ENCODE measurements around the gene ASPHD2. TPM values are rescaled to one million over a fixed set of nuclear protein-coding genes. Genes with fewer than 3 reads are reported as not detected.
A peak's percentile ranks its signal among the peaks of the same experiment; 100 is the strongest.

Gene ASPHD2
- total RNA-seq, 1 donor from 2014 or later, result 1.5 TPM

DNA sequence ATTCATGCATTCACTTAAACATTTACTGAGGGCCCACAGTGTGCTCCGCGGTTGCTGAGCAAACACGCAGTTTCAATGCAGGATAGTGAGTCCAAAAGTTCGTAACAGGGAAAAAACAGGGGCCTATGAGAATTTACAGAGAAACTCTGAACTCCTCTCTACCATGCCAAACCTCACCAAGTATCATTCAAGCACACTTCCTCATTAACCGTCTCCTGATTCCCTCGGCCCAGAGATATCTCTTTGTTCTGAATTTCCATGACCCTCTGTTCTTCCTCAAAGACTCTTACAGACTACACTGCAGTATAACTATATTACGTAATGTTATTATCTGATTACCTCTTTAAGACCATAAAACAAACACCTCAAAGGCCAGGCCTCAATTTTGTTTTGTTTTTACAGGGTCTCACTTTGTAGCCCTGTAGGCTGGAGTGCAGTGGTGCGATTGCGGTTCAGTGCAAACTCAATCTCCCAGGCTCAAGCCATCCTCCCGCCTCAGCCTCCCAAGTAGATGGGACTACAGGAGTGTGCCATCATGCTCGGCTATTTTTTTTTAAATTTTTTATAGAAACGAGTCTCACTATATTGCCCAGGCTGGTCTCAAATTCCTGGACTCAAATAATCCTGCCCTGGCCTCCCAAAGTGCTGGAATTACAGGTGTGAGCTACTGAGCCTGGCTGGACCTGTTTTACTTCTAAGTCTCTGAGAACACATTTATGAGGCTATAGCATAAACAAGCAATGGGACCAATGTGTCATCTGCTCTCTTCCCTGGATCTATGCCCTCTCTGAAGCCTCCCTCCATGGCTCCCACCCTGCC, 50.9 kb downstream of the ASPHD2 start:
- TF ChIP-seq, protein P1, sequence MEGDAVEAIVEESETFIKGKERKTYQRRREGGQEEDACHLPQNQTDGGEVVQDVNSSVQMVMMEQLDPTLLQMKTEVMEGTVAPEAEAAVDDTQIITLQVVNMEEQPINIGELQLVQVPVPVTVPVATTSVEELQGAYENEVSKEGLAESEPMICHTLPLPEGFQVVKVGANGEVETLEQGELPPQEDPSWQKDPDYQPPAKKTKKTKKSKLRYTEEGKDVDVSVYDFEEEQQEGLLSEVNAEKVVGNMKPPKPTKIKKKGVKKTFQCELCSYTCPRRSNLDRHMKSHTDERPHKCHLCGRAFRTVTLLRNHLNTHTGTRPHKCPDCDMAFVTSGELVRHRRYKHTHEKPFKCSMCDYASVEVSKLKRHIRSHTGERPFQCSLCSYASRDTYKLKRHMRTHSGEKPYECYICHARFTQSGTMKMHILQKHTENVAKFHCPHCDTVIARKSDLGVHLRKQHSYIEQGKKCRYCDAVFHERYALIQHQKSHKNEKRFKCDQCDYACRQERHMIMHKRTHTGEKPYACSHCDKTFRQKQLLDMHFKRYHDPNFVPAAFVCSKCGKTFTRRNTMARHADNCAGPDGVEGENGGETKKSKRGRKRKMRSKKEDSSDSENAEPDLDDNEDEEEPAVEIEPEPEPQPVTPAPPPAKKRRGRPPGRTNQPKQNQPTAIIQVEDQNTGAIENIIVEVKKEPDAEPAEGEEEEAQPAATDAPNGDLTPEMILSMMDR (IDR thresholded peaks at IDR 0.05), result no peak
- DNase-seq (no peak), ATAC-seq (no peak)
- Histone ChIP-seq H3K9me3 (no peaks in the 10 kb centered on the region), H3K4me3 (peak overlapping the region; percentile 43), H3K4me1 (peaks cover 55% of the 10 kb centered on the region), H3K36me3 (peaks cover 34% of the 10 kb centered on the region), H3K27me3 (ENCODE audit: low read depth) (no peaks in the 10 kb centered on the region), H3K27ac (peak overlapping the region; percentile 60)
- intact Hi-C loops (cut with DNase I), result no loop called here

DNA sequence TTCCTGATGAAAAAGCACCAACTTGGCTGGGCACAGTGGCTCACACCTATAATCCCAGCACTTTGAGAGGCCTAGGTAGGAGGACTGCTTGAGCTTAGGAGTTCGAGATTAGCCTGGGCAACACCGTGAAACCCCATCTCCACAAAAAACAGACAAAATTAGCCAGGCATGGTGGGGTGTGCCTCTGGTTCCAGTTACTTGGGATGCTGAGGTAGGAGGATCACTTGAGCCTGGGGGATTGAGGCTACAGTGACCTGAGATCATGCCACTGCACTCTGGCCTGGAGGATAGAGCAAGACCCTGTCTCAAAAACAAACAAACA, 51.5 kb downstream of the ASPHD2 start:
- Histone ChIP-seq H3K36me3 (peaks cover 28% of the 10 kb centered on the region), H3K27ac (no peak overlapping the region), H3K4me1 (peaks cover 60% of the 10 kb centered on the region), H3K9me3 (no peaks in the 10 kb centered on the region), H3K27me3 (ENCODE audit: low read depth) (no peaks in the 10 kb centered on the region), H3K4me3 (no peak overlapping the region)
- TF ChIP-seq, protein P1 (IDR thresholded peaks at IDR 0.05), result no peak
- ATAC-seq, result no peak
- DNase-seq, result no peak
- intact Hi-C loops (cut with DNase I), result no loop called here

DNA sequence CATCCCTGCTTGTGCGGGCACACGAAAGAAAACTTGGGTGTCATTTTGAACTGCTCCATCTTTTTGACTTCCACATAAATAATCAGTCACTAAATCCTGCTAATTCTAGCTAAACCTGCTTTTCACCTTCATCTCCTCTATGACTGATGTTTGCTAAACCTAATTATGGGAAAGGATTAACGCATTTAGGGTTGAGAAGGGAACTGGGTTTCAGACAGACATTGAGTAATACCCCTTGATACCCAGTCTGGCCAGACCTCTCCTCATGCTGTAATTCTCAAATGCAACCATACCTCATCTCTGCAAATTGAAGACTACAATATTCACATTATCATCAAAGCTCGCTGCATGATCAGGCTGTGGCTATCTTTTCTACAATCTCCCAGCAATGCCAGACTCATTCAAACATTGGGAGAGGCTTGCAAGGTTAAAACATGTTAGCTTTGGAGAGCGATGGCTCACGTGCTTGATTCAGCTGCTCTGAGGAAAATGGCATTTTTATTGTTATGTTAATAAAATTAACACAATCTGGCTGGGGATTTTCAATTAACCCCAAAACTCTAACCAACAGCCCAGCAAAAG, 52.1 kb downstream of the ASPHD2 start:
- no peak for ATAC-seq
- intact Hi-C loops (cut with DNase I), result no loop called here

DNA sequence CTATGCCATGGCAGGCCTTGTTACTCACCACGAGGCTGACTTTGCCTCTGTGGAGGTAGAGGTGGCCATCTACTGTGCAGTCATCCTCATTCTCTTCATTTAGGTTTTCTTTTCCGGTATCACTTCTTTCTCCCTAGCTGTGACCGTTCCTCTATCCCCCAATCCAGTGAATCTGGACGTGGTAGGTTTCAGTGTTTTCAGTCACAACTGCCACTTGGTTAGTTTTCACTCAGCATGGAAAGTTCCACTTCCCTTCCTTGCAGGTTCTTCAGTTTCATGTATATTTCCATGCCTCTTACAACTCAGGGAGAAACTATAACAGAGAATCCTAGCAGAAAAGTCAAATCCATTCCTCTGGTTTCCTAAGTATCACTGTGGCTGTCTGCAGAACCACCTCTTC, 52.6 kb downstream of the ASPHD2 start:
- Histone ChIP-seq H3K4me3 (no peak overlapping the region), H3K27ac (peak overlapping the region; percentile 22), H3K27me3 (ENCODE audit: low read depth) (no peaks in the 10 kb centered on the region), H3K36me3 (peaks cover 20% of the 10 kb centered on the region), H3K9me3 (no peaks in the 10 kb centered on the region), H3K4me1 (peaks cover 68% of the 10 kb centered on the region)
- TF ChIP-seq, protein P1 (IDR thresholded peaks at IDR 0.05), result no peak
- ATAC-seq (no peak), DNase-seq (no peak)
- intact Hi-C loops (cut with DNase I), result no loop called here

More for the DNA sequence above, 52.1 kb downstream of the ASPHD2 start:
- no peak for DNase-seq
- H3K27ac ChIP-seq, result no peak overlapping the region
- H3K36me3 ChIP-seq, result peaks cover 22% of the 10 kb centered on the region
- peaks cover 67% of the 10 kb centered on the region for H3K4me1 ChIP-seq
- H3K4me3 ChIP-seq, result no peak overlapping the region
- no peaks in the 10 kb centered on the region for H3K9me3 ChIP-seq
- TF ChIP-seq, protein P1 (IDR thresholded peaks at IDR 0.05), result no peak
- H3K27me3 ChIP-seq (ENCODE audit: low read depth), result no peaks in the 10 kb centered on the region

DNA sequence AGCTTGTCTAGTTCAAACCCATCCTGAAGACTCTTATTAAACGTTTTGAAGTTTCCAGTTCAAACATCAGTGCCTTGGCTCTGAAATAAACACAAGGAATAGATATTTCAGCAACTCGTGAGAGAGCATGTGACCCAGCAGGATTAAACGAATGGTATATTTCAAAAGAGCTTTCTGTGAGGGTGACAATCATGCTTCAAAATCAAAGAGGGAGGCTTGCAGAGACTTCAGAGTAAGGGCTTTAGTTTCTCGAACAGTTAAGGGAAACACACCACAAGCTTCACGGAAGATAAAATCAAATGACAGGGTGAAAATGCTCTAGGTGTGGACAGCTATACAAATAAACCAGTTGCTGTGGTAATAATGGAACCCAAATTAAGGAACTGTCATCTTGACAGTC, 53.1 kb downstream of the ASPHD2 start:
- Histone ChIP-seq H3K4me1 (peaks cover 68% of the 10 kb centered on the region), H3K27ac (peak overlapping the region; percentile 22), H3K9me3 (no peaks in the 10 kb centered on the region), H3K36me3 (peaks cover 18% of the 10 kb centered on the region), H3K27me3 (ENCODE audit: low read depth) (no peaks in the 10 kb centered on the region), H3K4me3 (peak overlapping the region; percentile 100)
- intact Hi-C loops (cut with DNase I), result no loop called here
- ATAC-seq, result no peak
- DNase-seq, result no peak
- TF ChIP-seq, protein P1 (IDR thresholded peaks at IDR 0.05), result no peak

All from lower lobe of right lung (tissue), 2 donors.